SU-DHL-6 (cell line): ENCODE results near the gene GUCY1B1.

Source experiments
- H2AFZ ChIP-seq: fragments of 200-600 bp; sonication (generic); 2 replicates; pipeline ENCODE4 v1.6.1; 2014; ENCODE audit warnings: low read depth, mild to moderate bottlenecking, moderate library complexity, mixed read lengths, antibody characterized with exemption, low read length; ENCODE audit not compliant: severe bottlenecking
- H3F3A ChIP-seq: fragments of 200-600 bp; shearing (Covaris generic); 2 replicates; pipeline ENCODE4 v1.6.0; 2016; ENCODE audit warnings: antibody characterized with exemption, mild to moderate bottlenecking; ENCODE audit not compliant: insufficient read depth
- H3K27ac ChIP-seq: fragments of 200-600 bp; sonication (generic); 2 replicates; pipeline ENCODE4 v1.5.1; 2016; ENCODE audit warnings: low read depth, mild to moderate bottlenecking, low read length, moderate library complexity, mixed read lengths
- H3K27me3 ChIP-seq: fragments of 200-600 bp; sonication (generic), shearing (Covaris generic); 2 replicates; pipeline ENCODE4 v1.6.0; 2014; ENCODE audit warnings: mild to moderate bottlenecking, low read length
- H3K36me3 ChIP-seq: fragments of 200-600 bp; sonication (generic); 2 replicates; pipeline ENCODE4 v1.6.1; 2014; ENCODE audit warnings: mild to moderate bottlenecking, low read length, mixed read lengths
- H3K4me2 ChIP-seq: fragments of 300-600, 200-600 bp; shearing (Covaris generic), sonication (generic); 2 replicates; pipeline ENCODE4 v1.6.0; 2014; ENCODE audit warnings: low read length, low read depth, mild to moderate bottlenecking; ENCODE audit not compliant: poor library complexity, severe bottlenecking
- H3K4me3 ChIP-seq: fragments of 200-600 bp; sonication (generic); 2 replicates; pipeline ENCODE4 v1.5.1; 2014; ENCODE audit warnings: antibody characterized with exemption, low read length, mild to moderate bottlenecking, mixed read lengths; ENCODE audit not compliant: insufficient read depth, poor library complexity, severe bottlenecking
- H3K79me2 ChIP-seq: fragments of 200-600 bp; sonication (generic); 2 replicates; pipeline ENCODE4 v1.6.1; 2014; ENCODE audit warnings: mild to moderate bottlenecking, low read length, moderate library complexity; ENCODE audit not compliant: insufficient read depth
- H3K9ac ChIP-seq: fragments of 200-600 bp; sonication (generic); 2 replicates; pipeline ENCODE4 v1.7.0; 2014; ENCODE audit warnings: mild to moderate bottlenecking, low read length
- H3K9me2 ChIP-seq: fragments of 200-600 bp; sonication (generic); replicated peaks from 2 replicates; pipeline ENCODE4 v1.6.1; 2014; ENCODE audit warnings: low read length; ENCODE audit not compliant: insufficient read depth
- H3K9me3 ChIP-seq: fragments of 200-600 bp; sonication (generic); 2 replicates; pipeline ENCODE4 v1.6.1; 2014; ENCODE audit warnings: low read length, mixed read lengths; ENCODE audit not compliant: insufficient read depth
- H4K20me1 ChIP-seq: fragments of 200-600 bp; sonication (generic); 2 replicates; pipeline ENCODE4 v1.6.1; 2014; ENCODE audit warnings: low read depth, mild to moderate bottlenecking, antibody characterized with exemption, low read length, moderate library complexity, mixed read lengths
- EZH2phosphoT487 ChIP-seq: fragments of 200-600 bp; sonication (generic), shearing (Covaris generic); conservative IDR thresholded peaks from 2 replicates; pipeline ENCODE4 v1.6.1; 2018; ENCODE audit warnings: mild to moderate bottlenecking, antibody characterized with exemption, low read length, moderate library complexity, mixed read lengths
- TF ChIP-seq, protein P1 (sequence below): fragments of 200-600 bp; sonication (generic); IDR thresholded peaks from one replicate; pipeline ENCODE4 v1.5.1; 2017; ENCODE audit warnings: antibody characterized with exemption, mild to moderate bottlenecking, low read length, moderate library complexity; ENCODE audit not compliant: insufficient read depth, poor library complexity, severe bottlenecking

The GUCY1B1 gene

DNA sequence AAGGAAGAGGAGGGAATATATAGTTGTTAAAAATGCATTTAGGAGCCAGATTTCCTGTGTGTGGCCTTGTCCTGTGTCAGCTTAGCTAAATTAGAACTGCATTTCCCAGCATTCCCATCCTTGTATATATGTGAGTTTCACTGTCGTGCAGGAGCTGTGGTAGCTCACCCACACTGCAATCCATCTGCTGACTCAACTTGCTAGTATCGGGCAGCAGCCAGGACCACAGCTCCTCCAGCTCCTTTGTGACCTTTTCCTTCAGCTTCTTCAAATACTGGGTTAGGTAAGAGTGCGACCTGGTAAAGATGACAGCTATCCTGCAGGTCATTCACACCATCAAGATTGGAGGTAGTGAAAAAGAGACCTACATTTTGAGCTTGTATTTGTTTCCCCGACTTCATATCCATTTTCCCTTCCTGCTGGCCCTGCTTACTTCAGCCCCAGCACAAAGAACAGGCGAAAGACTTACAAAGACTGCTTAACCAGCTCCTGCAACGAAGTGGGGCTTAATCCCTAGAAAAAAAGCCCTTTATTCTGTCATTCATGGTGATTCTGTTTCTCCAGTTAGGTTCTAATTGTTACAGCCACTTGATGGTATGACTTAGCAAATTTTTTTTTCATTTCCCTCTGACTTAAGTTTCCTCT lies 95.9 kb downstream of the GUCY1B1 start:
- Histone ChIP-seq H3K79me2 (no peaks in the 10 kb centered on the region), H3K9me2 (no peaks in the 10 kb centered on the region), H3K27ac (no peak overlapping the region), H3K27me3 (no peaks in the 10 kb centered on the region), H3K4me2 (no peak overlapping the region), H3K9ac (no peak overlapping the region), H3K36me3 (no peaks in the 10 kb centered on the region), H3F3A (no peaks in the 10 kb centered on the region), H2AFZ (no peak overlapping the region), H4K20me1 (no peaks in the 10 kb centered on the region), H3K4me3 (no peak overlapping the region), H3K9me3 (no peaks in the 10 kb centered on the region)
- no peak for TF ChIP-seq EZH2phosphoT487
- TF ChIP-seq, protein P1, sequence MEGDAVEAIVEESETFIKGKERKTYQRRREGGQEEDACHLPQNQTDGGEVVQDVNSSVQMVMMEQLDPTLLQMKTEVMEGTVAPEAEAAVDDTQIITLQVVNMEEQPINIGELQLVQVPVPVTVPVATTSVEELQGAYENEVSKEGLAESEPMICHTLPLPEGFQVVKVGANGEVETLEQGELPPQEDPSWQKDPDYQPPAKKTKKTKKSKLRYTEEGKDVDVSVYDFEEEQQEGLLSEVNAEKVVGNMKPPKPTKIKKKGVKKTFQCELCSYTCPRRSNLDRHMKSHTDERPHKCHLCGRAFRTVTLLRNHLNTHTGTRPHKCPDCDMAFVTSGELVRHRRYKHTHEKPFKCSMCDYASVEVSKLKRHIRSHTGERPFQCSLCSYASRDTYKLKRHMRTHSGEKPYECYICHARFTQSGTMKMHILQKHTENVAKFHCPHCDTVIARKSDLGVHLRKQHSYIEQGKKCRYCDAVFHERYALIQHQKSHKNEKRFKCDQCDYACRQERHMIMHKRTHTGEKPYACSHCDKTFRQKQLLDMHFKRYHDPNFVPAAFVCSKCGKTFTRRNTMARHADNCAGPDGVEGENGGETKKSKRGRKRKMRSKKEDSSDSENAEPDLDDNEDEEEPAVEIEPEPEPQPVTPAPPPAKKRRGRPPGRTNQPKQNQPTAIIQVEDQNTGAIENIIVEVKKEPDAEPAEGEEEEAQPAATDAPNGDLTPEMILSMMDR: no peak

DNA sequence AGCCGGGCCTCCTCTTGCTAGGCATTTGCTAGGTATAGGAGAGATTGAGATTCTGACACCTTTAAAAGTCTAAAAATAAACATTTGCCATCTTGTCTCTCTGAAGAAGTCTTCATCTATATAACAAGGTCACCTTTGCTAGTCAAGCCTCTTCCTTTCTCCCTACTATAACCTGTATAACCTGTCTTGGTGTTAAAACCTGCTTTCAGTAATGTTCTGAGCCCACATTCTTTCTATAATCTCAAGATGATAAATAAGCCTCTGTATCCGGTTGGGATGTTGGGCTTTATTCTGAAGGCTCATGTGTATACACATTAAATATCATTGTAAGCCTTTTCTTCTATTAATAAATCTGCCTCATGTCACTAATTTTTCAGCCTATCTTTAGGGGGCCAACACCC lies 97.1 kb downstream of the GUCY1B1 start:
- no peak overlapping the region for H3K27ac ChIP-seq
- H3K79me2 ChIP-seq: no peaks in the 10 kb centered on the region
- no peaks in the 10 kb centered on the region for H3K9me3 ChIP-seq
- H3K4me2 ChIP-seq: no peak overlapping the region
- H3K9ac ChIP-seq: no peak overlapping the region
- no peaks in the 10 kb centered on the region for H3F3A ChIP-seq
- H2AFZ ChIP-seq: no peak overlapping the region
- H4K20me1 ChIP-seq: no peaks in the 10 kb centered on the region
- TF ChIP-seq, protein P1: no peak
- TF ChIP-seq EZH2phosphoT487: no peak
- no peaks in the 10 kb centered on the region for H3K36me3 ChIP-seq
- H3K27me3 ChIP-seq: no peaks in the 10 kb centered on the region
- H3K4me3 ChIP-seq: no peak overlapping the region
- H3K9me2 ChIP-seq: no peaks in the 10 kb centered on the region
